ENCODE results near the gene PCP2. TPM values are rescaled to one million over a fixed set of nuclear protein-coding genes. Genes with fewer than 3 reads are reported as not detected.

Gene PCP2
- total RNA-seq, 1 experiment from 2014 or later: 1.9 TPM

- no TSS peak for BruUV-seq (replicated peaks)
- no peak for DNase-seq
- H3K4me3 Mint-ChIP-seq (ENCODE audit: unreplicated experiment): no peak overlapping the region
- H3K4me1 ChIP-seq: no peaks in the 10 kb centered on the region
- intact Hi-C loops (cut with micrococcal nuclease; ENCODE audit: unreplicated experiment): no loop called here
- no peak overlapping the region for H3K4me3 ChIP-seq (ENCODE audit: low read depth, low read length)
- no peaks in the 10 kb centered on the region for H3K9me3 Mint-ChIP-seq (ENCODE audit: unreplicated experiment)
- H3K4me1 Mint-ChIP-seq (ENCODE audit: low read depth, unreplicated experiment): peaks cover 1% of the 10 kb centered on the region
- H3K27me3 Mint-ChIP-seq (ENCODE audit: insufficient read depth, unreplicated experiment): no peaks in the 10 kb centered on the region
- ChIA-PET CTCF (no interaction called here), POLR2A (no interaction called here)
- no peaks in the 10 kb centered on the region for H3K9me3 ChIP-seq
- no peaks in the 10 kb centered on the region for H3K27me3 ChIP-seq (replicated peaks; ENCODE audit: control insufficient read depth, insufficient read depth, low read length)
- peaks cover 9% of the 10 kb centered on the region for H3K36me3 Mint-ChIP-seq (ENCODE audit: insufficient read depth, unreplicated experiment)
- no peak overlapping the region for H3K27ac Mint-ChIP-seq (ENCODE audit: unreplicated experiment)
- TF ChIP-seq CTCF (IDR thresholded peaks at IDR 0.05; ENCODE audit: insufficient read depth in 1 of 2, low read depth in 1 of 2, low read length in 1 of 2, severe bottlenecking in 1 of 2, unreplicated experiment in 1 of 2): no peak
- no peaks in the 10 kb centered on the region; the same call in 1 of the 2 replicates for H3K36me3 ChIP-seq (ENCODE audit: control insufficient read depth, insufficient read depth, low read length)
Measured at GRCh38 chr19:7647156-7647555, 13.6 kb upstream of the PCP2 start.

GRCh38 chr19:7646426-7646700 lies 12.8 kb upstream of the PCP2 start:
- H3K4me3 Mint-ChIP-seq (ENCODE audit: unreplicated experiment): no peak overlapping the region
- BruUV-seq (replicated peaks): no TSS peak
- no peaks in the 10 kb centered on the region for H3K4me1 ChIP-seq
- H3K27me3 ChIP-seq (replicated peaks; ENCODE audit: control insufficient read depth, insufficient read depth, low read length): no peaks in the 10 kb centered on the region
- H3K9me3 Mint-ChIP-seq (ENCODE audit: unreplicated experiment): no peaks in the 10 kb centered on the region
- no peaks in the 10 kb centered on the region; the same call in 1 of the 2 replicates for H3K36me3 ChIP-seq (ENCODE audit: control insufficient read depth, insufficient read depth, low read length)
- TF ChIP-seq CTCF (IDR thresholded peaks at IDR 0.05; ENCODE audit: insufficient read depth in 1 of 2, low read depth in 1 of 2, low read length in 1 of 2, severe bottlenecking in 1 of 2, unreplicated experiment in 1 of 2): no peak
- no peaks in the 10 kb centered on the region for H3K9me3 ChIP-seq
- H3K36me3 Mint-ChIP-seq (ENCODE audit: insufficient read depth, unreplicated experiment): peaks cover 9% of the 10 kb centered on the region
- H3K27ac Mint-ChIP-seq (ENCODE audit: unreplicated experiment): no peak overlapping the region
- no peaks in the 10 kb centered on the region for H3K4me1 Mint-ChIP-seq (ENCODE audit: low read depth, unreplicated experiment)
- no peak for DNase-seq
- ChIA-PET POLR2A (no interaction called here), CTCF (no interaction called here)
- H3K27me3 Mint-ChIP-seq (ENCODE audit: insufficient read depth, unreplicated experiment): no peaks in the 10 kb centered on the region
- intact Hi-C loops (cut with micrococcal nuclease; ENCODE audit: unreplicated experiment): no loop called here
- H3K4me3 ChIP-seq (ENCODE audit: low read depth, low read length): no peak overlapping the region

GRCh38 chr19:7645656-7646425 lies 12.3 kb upstream of the PCP2 start:
- intact Hi-C loops (cut with micrococcal nuclease; ENCODE audit: unreplicated experiment): no loop called here
- Mint-ChIP-seq H3K27me3 (ENCODE audit: insufficient read depth, unreplicated experiment) (no peaks in the 10 kb centered on the region), H3K9me3 (ENCODE audit: unreplicated experiment) (no peaks in the 10 kb centered on the region), H3K36me3 (ENCODE audit: insufficient read depth, unreplicated experiment) (peaks cover 9% of the 10 kb centered on the region), H3K4me1 (ENCODE audit: low read depth, unreplicated experiment) (no peaks in the 10 kb centered on the region), H3K4me3 (ENCODE audit: unreplicated experiment) (no peak overlapping the region), H3K27ac (ENCODE audit: unreplicated experiment) (no peak overlapping the region)
- BruUV-seq (replicated peaks): no TSS peak
- no peak for DNase-seq
- ChIA-PET POLR2A (no interaction called here), CTCF (no interaction called here)
- TF ChIP-seq CTCF (IDR thresholded peaks at IDR 0.05; ENCODE audit: insufficient read depth in 1 of 2, low read depth in 1 of 2, low read length in 1 of 2, severe bottlenecking in 1 of 2, unreplicated experiment in 1 of 2): no peak
- Histone ChIP-seq H3K27me3 (replicated peaks; ENCODE audit: control insufficient read depth, insufficient read depth, low read length) (no peaks in the 10 kb centered on the region), H3K9me3 (no peaks in the 10 kb centered on the region), H3K4me3 (ENCODE audit: low read depth, low read length) (no peak overlapping the region), H3K4me1 (no peaks in the 10 kb centered on the region), H3K36me3 (ENCODE audit: control insufficient read depth, insufficient read depth, low read length) (no peaks in the 10 kb centered on the region; the same call in 1 of the 2 replicates)

Data from Caco-2 (cell line).